Thyroid gland (tissue), 4 donors: ENCODE data around the gene P2RX3.

Experiments
- POLR2A ChIP-seq, 2 donors: fragments of 450-650 bp; IDR thresholded peaks; one replicate each; pipeline ENCODE4 v1.6.1; 2017; ENCODE audit warnings: antibody characterized with exemption in 2 of 2, mild to moderate bottlenecking in 2 of 2, moderate library complexity in 1 of 2
- TF ChIP-seq, protein P1 (sequence below), 6 experiments: fragments of 200-600 bp in 3 of 6; fragments of 450-650 bp in 3 of 6; sonication (generic) in 3 of 6; IDR thresholded peaks; one replicate each; pipeline ENCODE4 v1.5.1; 2016 to 2019; ENCODE audit warnings: antibody characterized with exemption in 6 of 6, mild to moderate bottlenecking in 2 of 6, inconsistent platforms in 1 of 6, moderate library complexity in 1 of 6

DNA sequence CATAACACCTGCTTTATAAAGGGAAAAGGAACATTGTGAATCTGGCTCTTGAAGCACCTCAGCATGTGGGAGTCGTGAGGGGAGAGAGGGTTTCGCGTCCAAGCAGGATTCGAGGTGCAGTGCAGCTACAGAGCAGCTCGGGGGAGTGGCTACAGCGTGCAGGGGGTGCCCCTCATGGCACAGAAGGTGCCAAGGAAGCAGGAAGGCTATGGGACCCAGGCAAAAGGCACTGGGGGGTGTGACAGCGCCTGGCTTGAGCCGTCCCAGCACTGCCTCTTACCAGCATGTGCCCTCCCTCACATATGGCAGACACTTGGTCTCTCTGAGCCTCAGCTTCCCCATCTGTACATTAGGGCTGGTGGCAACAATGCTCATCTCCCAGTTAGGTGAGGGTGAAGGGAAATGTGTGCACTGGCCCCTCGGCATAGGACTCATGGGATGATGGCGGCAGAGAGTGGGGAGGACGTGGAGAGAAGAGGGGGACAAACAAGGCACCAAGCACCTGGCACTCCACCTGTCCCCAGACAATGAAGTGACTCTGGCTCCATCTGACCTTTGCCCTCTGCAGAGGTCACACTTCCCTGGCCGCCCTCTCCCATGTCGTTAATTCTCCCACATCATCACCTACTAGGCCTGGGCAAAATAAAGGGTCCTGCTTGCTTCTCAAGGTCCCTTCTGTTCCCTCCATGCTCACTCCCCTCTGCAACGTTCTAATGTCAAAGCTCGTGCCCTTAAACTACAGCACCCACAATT lies 23.8 kb upstream of the P2RX3 start:
- TF ChIP-seq, protein P1, sequence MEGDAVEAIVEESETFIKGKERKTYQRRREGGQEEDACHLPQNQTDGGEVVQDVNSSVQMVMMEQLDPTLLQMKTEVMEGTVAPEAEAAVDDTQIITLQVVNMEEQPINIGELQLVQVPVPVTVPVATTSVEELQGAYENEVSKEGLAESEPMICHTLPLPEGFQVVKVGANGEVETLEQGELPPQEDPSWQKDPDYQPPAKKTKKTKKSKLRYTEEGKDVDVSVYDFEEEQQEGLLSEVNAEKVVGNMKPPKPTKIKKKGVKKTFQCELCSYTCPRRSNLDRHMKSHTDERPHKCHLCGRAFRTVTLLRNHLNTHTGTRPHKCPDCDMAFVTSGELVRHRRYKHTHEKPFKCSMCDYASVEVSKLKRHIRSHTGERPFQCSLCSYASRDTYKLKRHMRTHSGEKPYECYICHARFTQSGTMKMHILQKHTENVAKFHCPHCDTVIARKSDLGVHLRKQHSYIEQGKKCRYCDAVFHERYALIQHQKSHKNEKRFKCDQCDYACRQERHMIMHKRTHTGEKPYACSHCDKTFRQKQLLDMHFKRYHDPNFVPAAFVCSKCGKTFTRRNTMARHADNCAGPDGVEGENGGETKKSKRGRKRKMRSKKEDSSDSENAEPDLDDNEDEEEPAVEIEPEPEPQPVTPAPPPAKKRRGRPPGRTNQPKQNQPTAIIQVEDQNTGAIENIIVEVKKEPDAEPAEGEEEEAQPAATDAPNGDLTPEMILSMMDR (IDR thresholded peaks at IDR 0.05): no peak
- TF ChIP-seq POLR2A (IDR thresholded peaks at IDR 0.05): no peak
